Measurements from ENCODE around the gene RPS6KA3. TPM values are rescaled to one million over a fixed set of nuclear protein-coding genes. Genes with fewer than 3 reads are reported as not detected.

Gene RPS6KA3
- total RNA-seq, 1 donor from 2014 or later, result 22.8 TPM

DNA sequence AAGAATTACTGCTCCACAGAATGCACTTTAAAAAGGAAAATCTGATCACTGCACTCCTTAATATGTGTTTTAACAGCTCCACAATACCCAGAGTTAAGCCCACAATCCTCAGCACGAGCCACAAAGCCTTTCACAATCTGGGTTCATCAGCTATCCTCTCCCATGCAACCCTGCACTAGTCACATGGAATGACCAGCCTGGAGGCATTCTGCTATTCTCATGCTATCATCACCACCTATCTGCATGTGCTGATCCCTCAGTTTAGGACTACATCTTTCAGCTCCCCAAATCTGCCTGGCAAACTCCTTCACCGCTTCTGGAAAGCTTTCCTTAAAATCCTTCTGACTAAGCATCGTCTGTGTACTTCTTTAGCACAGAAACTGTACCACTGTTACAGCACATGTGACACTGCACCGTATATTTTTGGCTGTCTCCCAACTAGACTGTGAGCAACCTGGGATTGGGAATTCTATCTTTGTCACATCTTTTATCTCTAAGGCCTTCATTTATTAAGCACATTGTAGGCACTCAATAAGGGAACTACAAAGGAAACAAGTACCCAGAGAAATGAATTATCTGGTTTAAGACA lies 106.8 kb downstream of the RPS6KA3 start:
- peaks cover 0 to 26% of the 10 kb centered on the region in 2 donors for H3K36me3 ChIP-seq
- no peak overlapping the region for H3K4me3 ChIP-seq
- no peaks in the 10 kb centered on the region for H3K4me1 ChIP-seq
- DNase-seq (ENCODE audit: extremely low spot score in 2 of 2), result no peak
- no peaks in the 10 kb centered on the region for H3K27me3 ChIP-seq
- no peaks in the 10 kb centered on the region for H3K9me3 ChIP-seq
- intact Hi-C loops (cut with DNase I), result no loop called here
- no peak for TF ChIP-seq POLR2AphosphoS5 (IDR thresholded peaks at IDR 0.05; ENCODE audit: insufficient read depth in 1 of 2, low read depth in 1 of 2)
- TF ChIP-seq POLR2A (IDR thresholded peaks at IDR 0.05), result no peak
- TF ChIP-seq, protein P1, sequence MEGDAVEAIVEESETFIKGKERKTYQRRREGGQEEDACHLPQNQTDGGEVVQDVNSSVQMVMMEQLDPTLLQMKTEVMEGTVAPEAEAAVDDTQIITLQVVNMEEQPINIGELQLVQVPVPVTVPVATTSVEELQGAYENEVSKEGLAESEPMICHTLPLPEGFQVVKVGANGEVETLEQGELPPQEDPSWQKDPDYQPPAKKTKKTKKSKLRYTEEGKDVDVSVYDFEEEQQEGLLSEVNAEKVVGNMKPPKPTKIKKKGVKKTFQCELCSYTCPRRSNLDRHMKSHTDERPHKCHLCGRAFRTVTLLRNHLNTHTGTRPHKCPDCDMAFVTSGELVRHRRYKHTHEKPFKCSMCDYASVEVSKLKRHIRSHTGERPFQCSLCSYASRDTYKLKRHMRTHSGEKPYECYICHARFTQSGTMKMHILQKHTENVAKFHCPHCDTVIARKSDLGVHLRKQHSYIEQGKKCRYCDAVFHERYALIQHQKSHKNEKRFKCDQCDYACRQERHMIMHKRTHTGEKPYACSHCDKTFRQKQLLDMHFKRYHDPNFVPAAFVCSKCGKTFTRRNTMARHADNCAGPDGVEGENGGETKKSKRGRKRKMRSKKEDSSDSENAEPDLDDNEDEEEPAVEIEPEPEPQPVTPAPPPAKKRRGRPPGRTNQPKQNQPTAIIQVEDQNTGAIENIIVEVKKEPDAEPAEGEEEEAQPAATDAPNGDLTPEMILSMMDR (IDR thresholded peaks at IDR 0.05), result no peak
- H3K27ac ChIP-seq, result no peak overlapping the region

DNA sequence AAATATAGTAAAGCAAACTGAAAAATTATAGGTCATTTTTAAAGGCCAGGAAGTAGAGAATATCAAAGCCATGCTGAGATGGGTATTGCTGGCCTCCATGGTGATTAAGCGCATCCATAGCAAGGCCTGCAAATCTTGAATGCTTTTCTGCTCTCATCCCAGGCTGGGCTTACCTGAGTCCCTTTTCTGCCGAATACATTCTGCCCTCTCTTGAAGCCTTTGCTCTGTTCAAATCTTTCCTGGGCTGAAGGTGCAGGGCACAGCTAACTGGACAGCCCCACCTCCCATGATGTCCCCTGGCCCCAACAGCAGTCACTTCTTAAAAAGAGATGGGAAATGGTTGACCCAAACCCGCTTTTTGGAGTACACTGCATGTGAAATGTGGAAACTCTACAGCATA lies 115.0 kb downstream of the RPS6KA3 start:
- Histone ChIP-seq H3K27me3 (no peaks in the 10 kb centered on the region), H3K4me1 (no peaks in the 10 kb centered on the region), H3K4me3 (no peak overlapping the region), H3K27ac (no peak overlapping the region), H3K9me3 (no peaks in the 10 kb centered on the region), H3K36me3 (peaks cover 0 to 19% of the 10 kb centered on the region in 2 donors)
- TF ChIP-seq POLR2A (IDR thresholded peaks at IDR 0.05), result no peak
- TF ChIP-seq, protein P1 (IDR thresholded peaks at IDR 0.05), result no peak
- no peak for TF ChIP-seq POLR2AphosphoS5 (IDR thresholded peaks at IDR 0.05; ENCODE audit: insufficient read depth in 1 of 2, low read depth in 1 of 2)
- no peak for DNase-seq (ENCODE audit: extremely low spot score in 2 of 2)
- intact Hi-C loops (cut with DNase I), result no loop called here

DNA sequence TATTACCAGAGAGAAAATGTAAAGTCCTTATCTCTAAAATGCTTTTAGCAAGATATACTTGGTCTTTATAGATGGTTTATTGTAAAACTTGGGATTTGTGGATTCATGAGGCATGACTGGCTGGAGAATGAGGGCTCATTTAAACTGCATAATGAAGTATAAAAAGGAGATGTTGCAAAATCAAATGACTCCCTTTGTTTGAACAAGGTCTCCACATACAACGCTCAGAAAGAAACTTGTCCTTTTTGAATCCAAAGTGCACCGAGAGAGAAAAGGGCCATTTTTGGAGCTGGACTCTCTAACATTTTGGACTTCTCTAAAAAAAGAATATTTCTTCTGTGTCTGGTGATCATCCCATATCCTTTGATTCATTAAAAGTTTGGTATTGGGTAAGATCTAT lies 117.4 kb downstream of the RPS6KA3 start:
- Histone ChIP-seq H3K4me3 (no peak overlapping the region), H3K4me1 (no peaks in the 10 kb centered on the region), H3K27ac (no peak overlapping the region), H3K9me3 (no peaks in the 10 kb centered on the region), H3K36me3 (no peaks in the 10 kb centered on the region), H3K27me3 (no peaks in the 10 kb centered on the region)
- DNase-seq (ENCODE audit: extremely low spot score in 2 of 2), result no peak
- intact Hi-C loops (cut with DNase I), result no loop called here
- TF ChIP-seq POLR2AphosphoS5 (IDR thresholded peaks at IDR 0.05; ENCODE audit: insufficient read depth in 1 of 2, low read depth in 1 of 2) (no peak), POLR2A (IDR thresholded peaks at IDR 0.05) (no peak)
- TF ChIP-seq, protein P1 (IDR thresholded peaks at IDR 0.05), result no peak

DNA sequence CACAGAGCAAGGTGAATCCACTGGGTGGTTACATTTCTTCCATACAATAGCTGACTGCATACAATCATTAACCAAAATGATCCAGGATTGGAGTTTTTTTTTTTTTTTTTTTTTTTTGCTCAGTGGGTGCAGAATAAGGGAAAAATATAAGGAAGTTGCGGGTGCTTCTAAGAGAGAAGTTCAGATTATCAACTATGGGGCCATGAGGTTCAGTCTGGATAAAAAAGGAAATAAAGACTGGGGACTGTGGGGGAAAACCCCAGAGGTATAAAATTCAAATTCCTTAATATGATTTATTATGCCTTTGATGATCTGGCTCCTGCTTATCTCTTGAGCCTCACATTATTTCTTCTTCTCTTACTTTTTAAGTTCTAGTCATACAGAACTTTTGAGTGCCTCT lies 119.1 kb downstream of the RPS6KA3 start:
- no peak for TF ChIP-seq POLR2AphosphoS5 (IDR thresholded peaks at IDR 0.05; ENCODE audit: insufficient read depth in 1 of 2, low read depth in 1 of 2)
- no peak for TF ChIP-seq POLR2A (IDR thresholded peaks at IDR 0.05)
- TF ChIP-seq, protein P1 (IDR thresholded peaks at IDR 0.05), result no peak
- intact Hi-C loops (cut with DNase I), result no loop called here
- peaks cover 2% of the 10 kb centered on the region for H3K4me1 ChIP-seq

DNA sequence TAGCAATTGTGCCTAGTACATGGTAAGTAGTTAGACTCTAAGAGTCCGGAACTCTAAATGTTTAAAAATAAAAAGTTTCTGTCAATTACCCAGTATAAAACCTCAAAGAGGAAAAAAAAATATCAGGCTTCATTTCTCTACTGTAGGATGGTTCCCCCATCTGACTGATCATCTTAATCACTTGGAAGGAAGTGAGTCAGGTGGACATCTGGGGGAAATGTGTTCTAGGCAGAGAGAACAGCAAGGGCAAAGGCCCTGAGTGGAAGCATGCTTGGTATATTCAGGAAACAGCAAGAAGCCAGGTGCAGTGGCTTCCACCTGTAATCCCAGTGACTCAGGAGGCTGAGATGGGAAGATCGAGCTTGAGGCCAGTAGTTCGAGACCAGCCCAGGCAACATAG lies 122.2 kb downstream of the RPS6KA3 start:
- no peak for DNase-seq (ENCODE audit: extremely low spot score in 2 of 2)
- intact Hi-C loops (cut with DNase I), result loop anchor here (5.0 kb wide), 1 partner anchor 123 kb away; the partner anchor contains the start of gene RPS6KA3
- H3K36me3 ChIP-seq, result no peaks in the 10 kb centered on the region
- no peak overlapping the region for H3K4me3 ChIP-seq
- no peaks in the 10 kb centered on the region for H3K27me3 ChIP-seq
- H3K4me1 ChIP-seq, result peaks cover 19% of the 10 kb centered on the region
- TF ChIP-seq POLR2A (IDR thresholded peaks at IDR 0.05) (no peak), POLR2AphosphoS5 (IDR thresholded peaks at IDR 0.05; ENCODE audit: insufficient read depth in 1 of 2, low read depth in 1 of 2) (no peak)
- TF ChIP-seq, protein P1 (IDR thresholded peaks at IDR 0.05), result no peak
- no peaks in the 10 kb centered on the region for H3K9me3 ChIP-seq
- no peak overlapping the region for H3K27ac ChIP-seq

More for the DNA sequence above, 119.1 kb downstream of the RPS6KA3 start:
- Histone ChIP-seq H3K27ac (no peak overlapping the region), H3K4me3 (no peak overlapping the region), H3K9me3 (no peaks in the 10 kb centered on the region), H3K27me3 (no peaks in the 10 kb centered on the region), H3K36me3 (no peaks in the 10 kb centered on the region)
- DNase-seq (ENCODE audit: extremely low spot score in 2 of 2), result no peak
